ENCODE measurements around the gene OPTN.

- TF ChIP-seq POLR2A (IDR thresholded peaks at IDR 0.05) (no peak), CTCF (IDR thresholded peaks at IDR 0.05) (no peak)
Measured at GRCh38 chr10:13072339-13072738, 27.6 kb upstream of the OPTN start.
